Left ventricle myocardium inferior (tissue), 1 donor: Measurements from ENCODE around the gene SUB1. TPM values are rescaled to one million over a fixed set of nuclear protein-coding genes. Genes with fewer than 3 reads are reported as not detected.
"Not testable (repeated sequence)": the region's sequence is repeated elsewhere in the genome, so short reads cannot be mapped to it uniquely, and the experiment has no call there.

ENCODE experiments used
- DNase-seq: peaks from one replicate; pipeline ENCODE4 v3.0.0-alpha.2; 2020
- H3K27ac ChIP-seq: fragments of 200-600 bp; replicated peaks from 2 replicates; pipeline ENCODE4 v1.8.0; 2021
- H3K27me3 ChIP-seq: fragments of 200-600 bp; 2 replicates; pipeline ENCODE4 v1.8.0; 2021; ENCODE audit warnings: low read depth
- H3K36me3 ChIP-seq: fragments of 200-600 bp; 2 replicates; pipeline ENCODE4 v1.8.0; 2021
- H3K4me1 ChIP-seq: fragments of 200-600 bp; 2 replicates; pipeline ENCODE4 v1.8.0; 2021
- H3K4me3 ChIP-seq: fragments of 200-600 bp; 2 replicates; pipeline ENCODE4 v1.8.0; 2021; ENCODE audit warnings: mild to moderate bottlenecking, moderate library complexity
- H3K9me3 ChIP-seq: fragments of 200-600 bp; replicated peaks from 2 replicates; pipeline ENCODE4 v1.8.0; 2021
- intact Hi-C: fragments of 100-400 bp; cut with micrococcal nuclease; formaldehyde crosslinking; loops from one replicate; pipeline ENCODE4 v1.11.0; 2022
- total RNA-seq: library from RNA; stranded (reverse); fragmentation: NEBNext Ultra II Directional; extraction: Animal tissue kit (Norgen Biotek cat#: 25700); gene quantifications from one replicate; pipeline ENCODE4 v1.2.1, GENCODE V29; 2021
- TF ChIP-seq, protein P1 (sequence below): fragments of 200-600 bp; IDR thresholded peaks from 2 replicates; pipeline ENCODE4 v1.8.0; 2021; ENCODE audit warnings: antibody characterized with exemption, mild to moderate bottlenecking, borderline replicate concordance
- donor health status: DM: no; HTN: yes; CAD: no; lungs with severe emphysema.

Gene SUB1
- total RNA-seq, 1 donor from 2014 or later = 222 TPM

DNA sequence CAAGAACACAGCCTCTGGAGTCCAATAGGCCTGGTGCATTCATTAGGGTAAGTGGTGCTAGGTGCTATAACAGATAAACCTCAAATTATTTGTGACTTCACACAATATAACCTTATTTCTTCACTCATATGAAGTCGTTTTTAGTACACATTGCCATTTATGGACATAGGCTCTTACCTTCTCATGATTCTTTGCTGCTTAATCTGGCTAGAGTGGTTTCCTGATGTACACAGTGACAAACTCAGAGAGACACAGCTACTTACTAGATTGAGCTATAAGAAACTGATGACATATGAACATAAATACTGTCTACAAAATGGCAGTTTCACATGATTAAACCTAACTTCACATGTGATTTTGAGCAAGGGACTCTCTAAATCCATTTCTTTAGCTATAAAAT lies 14.2 kb upstream of the SUB1 start:
- TF ChIP-seq, protein P1, sequence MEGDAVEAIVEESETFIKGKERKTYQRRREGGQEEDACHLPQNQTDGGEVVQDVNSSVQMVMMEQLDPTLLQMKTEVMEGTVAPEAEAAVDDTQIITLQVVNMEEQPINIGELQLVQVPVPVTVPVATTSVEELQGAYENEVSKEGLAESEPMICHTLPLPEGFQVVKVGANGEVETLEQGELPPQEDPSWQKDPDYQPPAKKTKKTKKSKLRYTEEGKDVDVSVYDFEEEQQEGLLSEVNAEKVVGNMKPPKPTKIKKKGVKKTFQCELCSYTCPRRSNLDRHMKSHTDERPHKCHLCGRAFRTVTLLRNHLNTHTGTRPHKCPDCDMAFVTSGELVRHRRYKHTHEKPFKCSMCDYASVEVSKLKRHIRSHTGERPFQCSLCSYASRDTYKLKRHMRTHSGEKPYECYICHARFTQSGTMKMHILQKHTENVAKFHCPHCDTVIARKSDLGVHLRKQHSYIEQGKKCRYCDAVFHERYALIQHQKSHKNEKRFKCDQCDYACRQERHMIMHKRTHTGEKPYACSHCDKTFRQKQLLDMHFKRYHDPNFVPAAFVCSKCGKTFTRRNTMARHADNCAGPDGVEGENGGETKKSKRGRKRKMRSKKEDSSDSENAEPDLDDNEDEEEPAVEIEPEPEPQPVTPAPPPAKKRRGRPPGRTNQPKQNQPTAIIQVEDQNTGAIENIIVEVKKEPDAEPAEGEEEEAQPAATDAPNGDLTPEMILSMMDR = no peak
- Histone ChIP-seq H3K4me3 (no peak overlapping the region), H3K27me3 (no peaks in the 10 kb centered on the region), H3K9me3 (peaks cover 15% of the 10 kb centered on the region), H3K36me3 (no peaks in the 10 kb centered on the region), H3K27ac (no peak overlapping the region), H3K4me1 (no peaks in the 10 kb centered on the region)
- intact Hi-C loops = no loop called here
- DNase-seq = no peak

DNA sequence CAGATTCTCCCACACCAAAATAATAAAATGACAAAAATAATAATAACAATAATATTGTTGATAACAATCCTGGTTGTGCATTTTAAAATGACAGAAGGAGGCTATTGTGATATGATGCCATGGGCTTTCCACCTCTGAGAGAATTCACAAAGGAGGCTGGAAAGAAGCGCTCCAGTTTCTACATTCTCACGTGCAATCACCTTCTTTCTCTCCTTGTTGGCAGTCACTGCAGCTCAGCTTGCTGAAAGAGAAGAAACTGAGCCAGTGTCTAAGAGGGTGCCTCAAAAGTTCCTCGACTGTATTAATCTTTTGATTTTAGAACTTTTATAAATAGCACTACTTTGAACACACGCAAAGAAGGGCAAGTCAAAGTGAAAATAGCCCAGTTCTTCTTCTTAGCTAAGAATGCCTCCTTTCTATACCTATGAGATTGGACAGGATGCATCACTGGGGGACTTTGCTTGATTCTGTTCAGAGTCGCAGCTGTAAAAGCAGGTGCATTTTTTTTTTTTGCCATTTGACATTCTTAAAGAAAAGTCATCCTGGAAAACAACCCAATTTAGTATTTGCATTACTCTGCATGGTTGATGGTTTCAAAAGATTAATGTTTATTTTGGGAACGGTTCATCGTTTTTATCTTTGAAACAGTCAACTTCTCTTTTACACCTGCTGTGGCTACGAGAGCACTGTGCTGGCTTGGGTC lies 12.4 kb upstream of the SUB1 start:
- Histone ChIP-seq H3K4me1 (no peaks in the 10 kb centered on the region), H3K36me3 (no peaks in the 10 kb centered on the region), H3K27me3 (no peaks in the 10 kb centered on the region), H3K4me3 (no peak overlapping the region), H3K9me3 (peaks cover 5% of the 10 kb centered on the region), H3K27ac (no peak overlapping the region)
- TF ChIP-seq, protein P1 = no peak
- intact Hi-C loops = no loop called here
- no peak for DNase-seq

DNA sequence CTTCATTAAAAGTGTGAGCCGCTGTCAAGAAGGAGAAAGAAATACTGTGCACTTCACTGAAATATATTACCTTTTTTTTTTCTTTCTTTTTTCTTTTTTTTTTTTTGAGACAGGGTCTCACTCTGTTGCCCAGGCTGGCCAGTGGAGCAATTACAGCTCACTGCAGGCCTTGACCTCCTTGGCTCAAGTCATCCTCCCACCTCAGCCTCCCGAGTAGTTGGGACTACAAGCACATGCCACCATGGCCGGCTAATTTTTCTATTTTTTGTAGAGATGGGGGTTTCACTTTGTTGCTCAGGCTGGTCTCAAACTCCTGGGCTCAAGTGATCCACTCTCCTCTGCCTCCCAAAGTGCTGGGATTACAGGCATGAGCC lies 11.9 kb upstream of the SUB1 start:
- H3K36me3 ChIP-seq, DNase-seq, H3K4me3 ChIP-seq, H3K27me3 ChIP-seq, H3K9me3 ChIP-seq, intact Hi-C loops, H3K4me1 ChIP-seq, H3K27ac ChIP-seq: not testable (repeated sequence)

DNA sequence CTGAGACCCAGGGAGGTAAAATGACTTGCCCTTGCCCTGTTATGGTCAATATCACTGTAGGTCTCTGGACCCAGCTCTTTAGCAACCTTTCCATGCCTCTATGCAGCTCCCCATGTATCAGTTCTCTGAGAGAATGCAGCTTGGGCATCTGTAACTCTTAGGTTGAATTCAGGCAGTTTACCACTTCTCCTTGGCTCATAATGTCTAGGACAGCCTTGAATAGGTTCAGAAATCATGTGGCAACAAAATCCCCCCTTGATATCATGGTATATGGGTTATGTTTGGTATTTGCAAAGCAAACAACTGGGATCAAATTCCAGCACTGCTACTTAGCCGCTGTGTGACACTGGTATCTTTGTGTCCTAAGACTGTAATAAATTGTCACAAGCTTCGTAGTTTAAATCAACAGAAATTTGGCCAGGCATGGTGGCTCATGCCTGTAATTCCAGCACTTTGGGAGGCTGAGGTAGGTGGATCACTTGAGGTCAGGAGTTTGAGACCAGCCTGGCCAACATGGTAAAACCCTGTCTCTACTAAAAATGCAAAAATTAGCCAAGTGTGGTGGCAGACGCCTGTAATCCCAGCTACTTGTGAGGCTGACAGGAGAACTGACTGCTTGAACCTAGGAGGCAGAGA lies 10.7 kb upstream of the SUB1 start:
- Histone ChIP-seq H3K27ac (no peak overlapping the region), H3K9me3 (peaks cover 5% of the 10 kb centered on the region), H3K36me3 (no peaks in the 10 kb centered on the region), H3K4me1 (peaks cover 4% of the 10 kb centered on the region), H3K27me3 (no peaks in the 10 kb centered on the region), H3K4me3 (no peak overlapping the region)
- TF ChIP-seq, protein P1 = no peak
- intact Hi-C loops = no loop called here
- no peak for DNase-seq

DNA sequence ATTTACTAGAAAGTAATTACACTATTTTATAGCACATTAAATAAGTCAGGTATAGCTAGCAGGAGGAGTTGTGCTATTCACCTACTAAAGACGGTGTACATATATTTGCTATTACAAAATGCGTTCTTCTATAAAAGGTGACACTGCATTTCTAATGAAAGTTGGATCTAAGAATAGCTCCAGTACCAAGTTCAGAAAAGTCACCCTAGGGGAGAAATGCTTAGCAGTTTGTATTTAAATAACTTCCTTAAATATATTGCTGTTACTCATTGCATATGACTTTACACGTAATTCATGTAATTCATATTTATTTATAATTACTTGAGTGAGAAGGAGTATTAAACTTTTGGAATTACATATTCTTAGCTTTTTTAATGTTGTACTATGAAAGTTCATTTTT lies 7.0 kb upstream of the SUB1 start:
- Histone ChIP-seq H3K36me3 (no peaks in the 10 kb centered on the region), H3K4me3 (no peak overlapping the region), H3K27ac (no peak overlapping the region), H3K4me1 (peaks cover 4% of the 10 kb centered on the region), H3K9me3 (no peaks in the 10 kb centered on the region), H3K27me3 (no peaks in the 10 kb centered on the region)
- TF ChIP-seq, protein P1 = no peak
- intact Hi-C loops = no loop called here
- DNase-seq = no peak

DNA sequence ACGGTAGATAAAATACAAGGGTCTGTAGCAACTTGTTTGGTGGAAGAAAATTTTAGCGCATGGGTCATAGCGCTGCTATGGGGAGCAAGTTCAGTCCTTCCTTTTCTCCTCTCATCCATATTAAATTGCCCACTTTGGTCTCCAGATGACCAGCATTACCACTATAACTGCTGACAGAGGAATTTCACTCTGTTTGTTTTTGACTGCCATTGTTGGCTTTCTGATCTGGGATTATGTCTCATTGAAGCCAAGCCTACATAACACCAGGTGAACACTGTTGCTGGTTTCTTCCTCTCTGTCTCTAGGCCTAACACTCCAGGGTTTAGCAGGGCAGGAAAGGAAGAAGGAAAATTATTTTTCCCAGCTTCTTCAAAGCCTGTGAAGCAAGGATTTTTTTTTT lies 6.6 kb upstream of the SUB1 start:
- H3K27me3 ChIP-seq = no peaks in the 10 kb centered on the region
- no peak overlapping the region for H3K27ac ChIP-seq
- H3K4me1 ChIP-seq = peaks cover 4% of the 10 kb centered on the region
- TF ChIP-seq, protein P1 = no peak
- DNase-seq = no peak
- H3K36me3 ChIP-seq = no peaks in the 10 kb centered on the region
- H3K9me3 ChIP-seq = no peaks in the 10 kb centered on the region
- intact Hi-C loops = no loop called here
- no peak overlapping the region for H3K4me3 ChIP-seq
